Measurements from ENCODE around the gene FAM120A. TPM values are rescaled to one million over a fixed set of nuclear protein-coding genes. Genes with fewer than 3 reads are reported as not detected.

FAM120A gene
- total and polyA plus RNA-seq, 9 of the 15 experiments (the other 6 are each of a cell fraction or from before 2014, with no cell fraction given) = 8.7 to 71.0 (median 42.2) TPM

- no peak for TF ChIP-seq ZBTB8A (IDR thresholded peaks at IDR 0.05; ENCODE audit: partially characterized antibody)
- no peak for TF ChIP-seq SETDB1 (IDR thresholded peaks at IDR 0.05; ENCODE audit: low read length)
- no peak for TF ChIP-seq MLX (CRISPR knock-in tag; conservative IDR thresholded peaks at IDR 0.05)
- no peak for TF ChIP-seq HMG20A (CRISPR knock-in tag; conservative IDR thresholded peaks at IDR 0.05)
- no peak for TF ChIP-seq CHCHD3 (CRISPR knock-in tag; IDR thresholded peaks at IDR 0.05)
- TF ChIP-seq XRCC4 (IDR thresholded peaks at IDR 0.05; ENCODE audit: extremely low read depth, insufficient read depth, insufficient read length) = no peak
- no peak for TF ChIP-seq TEAD2 (tag; IDR thresholded peaks at IDR 0.05)
- TF ChIP-seq PURB (CRISPR knock-in tag; IDR thresholded peaks at IDR 0.05; ENCODE audit: low read depth) = no peak
- TF ChIP-seq HBP1 (CRISPR knock-in tag; IDR thresholded peaks at IDR 0.05) = no peak
- no peak for TF ChIP-seq U2AF2 (optimal IDR thresholded peaks at IDR 0.05; ENCODE audit: low read depth, low read length)
- no peak for TF ChIP-seq NR2C2 (CRISPR knock-in tag; IDR thresholded peaks at IDR 0.05)
- peak; percentile 54; the same call in 1 of the 2 replicates for TF ChIP-seq NR2C2 (tag; IDR thresholded peaks at IDR 0.05)
- no peak for TF ChIP-seq HLTF (IDR thresholded peaks at IDR 0.05)
- peak; percentile 88 for TF ChIP-seq POLR2B (IDR thresholded peaks at IDR 0.05; ENCODE audit: low read depth, partially characterized antibody)
- TF ChIP-seq SIN3B (IDR thresholded peaks at IDR 0.05; ENCODE audit: low read depth) = no peak
- peak; percentile 30; the same call in 1 of the 2 replicates for TF ChIP-seq SMAD3 (CRISPR knock-in tag; conservative IDR thresholded peaks at IDR 0.05)
- TF ChIP-seq ZNF121 (CRISPR knock-in tag; conservative IDR thresholded peaks at IDR 0.05) = no peak
- TF ChIP-seq FOXK2 (conservative IDR thresholded peaks at IDR 0.05 in 1 of 2, IDR thresholded peaks at IDR 0.05 in 1 of 2; ENCODE audit: low read depth in 2 of 2) = no peak
- no peak for TF ChIP-seq SAFB2 (IDR thresholded peaks at IDR 0.05; ENCODE audit: borderline replicate concordance, low read depth, low read length, severe bottlenecking)
- TF ChIP-seq MYNN (IDR thresholded peaks at IDR 0.05) = peak; percentile 36; the same call in 1 of the 2 replicates
- TF ChIP-seq MYNN (CRISPR knock-in tag; IDR thresholded peaks at IDR 0.05) = no peak
- TF ChIP-seq SMAD4 (CRISPR knock-in tag; conservative IDR thresholded peaks at IDR 0.05) = no peak; the same call in 1 of the 2 replicates
- no peak for TF ChIP-seq NCOA2 (IDR thresholded peaks at IDR 0.05; ENCODE audit: partially characterized antibody in 2 of 2)
- no peak for TF ChIP-seq PRPF4 (IDR thresholded peaks at IDR 0.05; ENCODE audit: insufficient read depth, low read depth, low read length, poor library complexity, severe bottlenecking)
- no peak for TF ChIP-seq SMARCE1 (IDR thresholded peaks at IDR 0.05)
- no peak for TF ChIP-seq TAF9B (IDR thresholded peaks at IDR 0.05; ENCODE audit: partially characterized antibody)
- TF ChIP-seq RFX1 (IDR thresholded peaks at IDR 0.05) = no peak
- TF ChIP-seq PCBP2 (IDR thresholded peaks at IDR 0.05; ENCODE audit: low read depth, low read length, poor library complexity, severe bottlenecking) = no peak
- TF ChIP-seq NFE2 (IDR thresholded peaks at IDR 0.05; ENCODE audit: low read depth) = no peak
- no peak for TF ChIP-seq MXI1 (IDR thresholded peaks at IDR 0.05; ENCODE audit: low read depth, low read length)
These were observed 115.2 kb downstream of the FAM120A start (continued) for GRCh38 chr9:93566408-93567270.
